DND-41 (cell line): ENCODE measurements around the gene NT5E.

ENCODE experiments used
- EZH2 ChIP-seq: IDR thresholded peaks from 3 replicates; pipeline ENCODE4 v1.6.1; 2012; ENCODE audit warnings: borderline replicate concordance, low read depth, mild to moderate bottlenecking, moderate library complexity, low read length, inconsistent platforms; ENCODE audit not compliant: severe bottlenecking
- TF ChIP-seq, protein P1 (sequence below): IDR thresholded peaks from 2 replicates; pipeline ENCODE4 v1.5.1; 2012; ENCODE audit warnings: borderline replicate concordance, low read length, moderate library complexity, mild to moderate bottlenecking; ENCODE audit not compliant: poor library complexity, severe bottlenecking; ENCODE audit errors: extremely low read depth

DNA sequence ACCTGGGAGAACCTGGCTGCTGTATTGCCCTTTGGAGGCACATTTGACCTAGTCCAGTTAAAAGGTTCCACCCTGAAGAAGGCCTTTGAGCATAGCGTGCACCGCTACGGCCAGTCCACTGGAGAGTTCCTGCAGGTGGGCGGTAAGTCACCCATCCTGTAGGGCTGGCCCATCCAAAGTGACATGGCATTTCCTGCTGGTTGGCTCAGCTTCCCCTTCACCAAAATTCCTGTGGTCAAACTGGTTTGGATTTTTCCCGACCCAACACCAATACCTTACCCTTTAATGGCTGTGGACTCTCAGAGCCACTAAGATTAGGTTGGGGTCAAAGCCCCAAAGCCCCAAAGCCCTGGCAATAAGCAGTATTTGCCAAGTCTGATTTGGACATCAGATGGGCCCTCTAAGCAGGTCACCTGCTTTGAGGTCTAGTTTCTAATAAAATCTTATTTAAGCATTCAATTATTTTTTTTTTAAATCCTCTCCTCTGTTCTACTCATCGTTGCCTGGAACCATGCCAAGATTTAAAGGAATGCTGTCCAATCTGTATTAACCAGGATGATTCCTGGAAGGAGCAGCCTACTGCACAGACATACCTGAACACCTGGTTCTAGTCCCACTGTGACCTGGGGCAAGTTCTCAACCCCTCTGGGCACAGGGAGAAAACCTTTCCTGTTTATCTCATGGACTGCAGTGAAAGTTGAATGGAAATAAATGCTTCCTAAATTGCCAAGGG, 40.8 kb downstream of the NT5E start:
- TF ChIP-seq, protein P1, sequence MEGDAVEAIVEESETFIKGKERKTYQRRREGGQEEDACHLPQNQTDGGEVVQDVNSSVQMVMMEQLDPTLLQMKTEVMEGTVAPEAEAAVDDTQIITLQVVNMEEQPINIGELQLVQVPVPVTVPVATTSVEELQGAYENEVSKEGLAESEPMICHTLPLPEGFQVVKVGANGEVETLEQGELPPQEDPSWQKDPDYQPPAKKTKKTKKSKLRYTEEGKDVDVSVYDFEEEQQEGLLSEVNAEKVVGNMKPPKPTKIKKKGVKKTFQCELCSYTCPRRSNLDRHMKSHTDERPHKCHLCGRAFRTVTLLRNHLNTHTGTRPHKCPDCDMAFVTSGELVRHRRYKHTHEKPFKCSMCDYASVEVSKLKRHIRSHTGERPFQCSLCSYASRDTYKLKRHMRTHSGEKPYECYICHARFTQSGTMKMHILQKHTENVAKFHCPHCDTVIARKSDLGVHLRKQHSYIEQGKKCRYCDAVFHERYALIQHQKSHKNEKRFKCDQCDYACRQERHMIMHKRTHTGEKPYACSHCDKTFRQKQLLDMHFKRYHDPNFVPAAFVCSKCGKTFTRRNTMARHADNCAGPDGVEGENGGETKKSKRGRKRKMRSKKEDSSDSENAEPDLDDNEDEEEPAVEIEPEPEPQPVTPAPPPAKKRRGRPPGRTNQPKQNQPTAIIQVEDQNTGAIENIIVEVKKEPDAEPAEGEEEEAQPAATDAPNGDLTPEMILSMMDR, result no peak
- TF ChIP-seq EZH2, result no peak
